DMS153 treated with DMSO at 0.1 percent for 48 hours (cell line): ENCODE data around the gene NEFH.
"Not testable (repeated sequence)": the region's sequence is repeated elsewhere in the genome, so short reads cannot be mapped to it uniquely, and the experiment has no call there.

ENCODE experiments used
- DNase-seq: peaks from one replicate; lab custom pipeline; 2025; ENCODE audit not compliant: unreplicated experiment; lab: John Stamatoyannopoulos, UW

The NEFH gene

GRCh38 chr22:29479417-29480261 lies at the start of gene NEFH:
NEFH (plus strand) TSS chr22:29480218; CDS start chr22:29480263, 45 bp downstream.
- peak; percentile 26 for DNase-seq

- DNase-seq = no peak
These were observed 48.0 kb upstream of the NEFH start for GRCh38 chr22:29431986-29432385.

GRCh38 chr22:29433856-29434255 lies 46.2 kb upstream of the NEFH start:
- no peak for DNase-seq

- no peak for DNase-seq
These were observed 45.7 kb upstream of the NEFH start for GRCh38 chr22:29434288-29434687.

GRCh38 chr22:29435236-29436136 lies 44.5 kb upstream of the NEFH start:
- DNase-seq = no peak

GRCh38 chr22:29438283-29438682 lies 41.7 kb upstream of the NEFH start, which contains the start of gene RFPL1:
RFPL1 (plus strand) TSS chr22:29438583.
- DNase-seq = not testable (repeated sequence)

GRCh38 chr22:29442976-29443375 lies 37.0 kb upstream of the NEFH start:
- DNase-seq = no peak

- DNase-seq = no peak
These were observed 36.6 kb upstream of the NEFH start for GRCh38 chr22:29443452-29443851.

GRCh38 chr22:29443861-29444792 lies 35.9 kb upstream of the NEFH start:
- DNase-seq = no peak

GRCh38 chr22:29445508-29445907 lies 34.5 kb upstream of the NEFH start:
- no peak for DNase-seq

GRCh38 chr22:29447906-29448305 lies 32.1 kb upstream of the NEFH start:
- DNase-seq = no peak

GRCh38 chr22:29449296-29449875 lies 30.6 kb upstream of the NEFH start:
- no peak for DNase-seq

GRCh38 chr22:29450222-29450621 lies 29.8 kb upstream of the NEFH start:
- no peak for DNase-seq

- no peak for DNase-seq
These were observed 28.2 kb upstream of the NEFH start for GRCh38 chr22:29451863-29452262.

GRCh38 chr22:29454276-29454675 lies 25.7 kb upstream of the NEFH start:
- DNase-seq = no peak

- DNase-seq = no peak
These were observed 23.8 kb upstream of the NEFH start for GRCh38 chr22:29456211-29456671.

GRCh38 chr22:29457730-29458129 lies 22.3 kb upstream of the NEFH start:
- peak; percentile 8 for DNase-seq

GRCh38 chr22:29458551-29458950 lies 21.5 kb upstream of the NEFH start:
- DNase-seq = no peak

- DNase-seq = no peak
These were observed 20.2 kb upstream of the NEFH start for GRCh38 chr22:29459773-29460172.

- DNase-seq = no peak
These were observed 18.8 kb upstream of the NEFH start for GRCh38 chr22:29461263-29461662.
